ENCODE results near the gene PCNT. TPM values are rescaled to one million over a fixed set of nuclear protein-coding genes. Genes with fewer than 3 reads are reported as not detected.
A peak's percentile ranks its signal among the peaks of the same experiment; 100 is the strongest.

Gene PCNT
- total RNA-seq, 4 donors from 2014 or later, result 30.3 to 44.0 (median 33.3) TPM

DNA sequence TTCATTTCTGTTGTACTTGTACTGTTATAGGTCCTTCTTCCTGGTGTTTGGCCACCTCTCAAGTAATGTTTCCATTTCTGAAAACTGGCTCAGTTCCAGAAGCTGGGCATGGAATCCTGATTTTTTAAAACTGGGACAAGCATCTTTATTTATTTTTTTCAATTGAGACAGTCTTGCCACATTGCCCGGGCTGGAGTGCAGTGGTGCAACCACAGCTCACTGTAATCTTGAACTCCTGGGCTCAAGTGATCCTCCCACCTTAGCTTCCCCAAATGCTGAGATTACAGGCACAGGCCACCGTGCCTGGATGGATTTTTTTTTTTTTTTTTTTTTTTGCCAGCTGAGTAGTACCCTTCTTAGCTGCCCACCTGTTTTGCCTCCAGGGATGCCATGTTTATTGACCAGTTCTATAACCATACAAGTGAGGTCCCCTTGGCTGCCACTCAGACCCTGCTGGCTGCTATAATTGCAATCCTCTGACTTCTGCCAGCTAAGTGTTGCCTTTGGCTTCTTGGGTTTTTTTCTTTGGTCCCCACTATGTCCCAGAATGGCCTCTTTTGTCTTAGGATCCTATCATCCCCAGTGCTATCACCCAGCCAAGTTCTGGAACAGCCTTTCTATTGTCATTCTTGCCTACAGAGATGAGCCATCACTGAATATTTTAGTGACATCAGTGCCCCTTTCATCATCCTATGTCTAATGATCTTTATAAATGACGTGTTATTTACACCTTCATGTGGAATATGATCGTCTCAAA is 130.9 kb downstream of the PCNT start:
- H3K4me3 ChIP-seq (ENCODE audit: low read depth, poor library complexity, severe bottlenecking), result no peak overlapping the region
- intact Hi-C loops (cut with DNase I; ENCODE audit: low total_unique reads), result no loop called here
- no peak for DNase-seq (ENCODE audit: low spot score in 2 of 2)
- WGBS, 2 donors, result 72 to 77% methylated on average over 4 of the region's 4 CpGs
- no peak for TF ChIP-seq POLR2A (IDR thresholded peaks at IDR 0.05)
- no peak for TF ChIP-seq CTCF (IDR thresholded peaks at IDR 0.05)

DNA sequence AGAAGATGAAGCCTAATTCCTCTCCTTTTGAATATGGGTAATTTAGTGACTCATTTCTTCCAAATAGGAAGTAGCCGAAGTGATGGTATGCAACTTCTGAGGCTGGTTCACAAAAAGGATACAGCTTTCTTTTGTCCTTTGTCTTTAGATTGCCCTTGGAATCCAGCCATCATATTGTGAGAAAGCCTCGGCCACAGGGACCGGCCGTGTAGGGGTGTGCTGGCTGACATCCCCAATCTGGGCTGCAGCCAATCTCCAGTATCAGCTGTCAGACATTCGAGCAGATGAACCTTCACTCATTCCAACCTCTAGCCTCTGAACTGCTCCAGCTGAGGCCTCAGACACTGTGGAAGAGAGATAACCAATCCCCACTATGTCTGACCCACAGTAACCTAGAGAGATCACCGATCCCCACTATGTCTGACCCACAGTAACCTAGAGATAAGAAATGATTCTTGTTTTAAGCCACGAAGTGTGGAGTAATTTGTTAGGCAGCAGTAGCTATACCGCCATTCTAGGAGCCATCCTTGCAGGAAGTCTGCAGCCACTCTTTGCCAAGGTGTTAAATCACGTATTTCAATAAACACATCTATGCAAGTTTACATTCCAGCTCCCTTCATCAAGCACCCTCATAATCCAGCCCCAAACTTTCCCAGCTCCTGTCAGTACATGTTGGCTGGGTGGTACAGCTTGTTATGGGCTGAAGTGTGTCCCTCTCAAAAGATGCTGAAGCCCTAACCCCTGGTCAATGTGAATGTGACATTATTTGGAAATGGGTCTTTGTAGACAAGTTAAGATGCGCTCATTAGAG is 131.8 kb downstream of the PCNT start:
- intact Hi-C loops (cut with DNase I; ENCODE audit: low total_unique reads), result no loop called here
- DNase-seq (ENCODE audit: low spot score in 2 of 2), result no peak
- no peak for TF ChIP-seq POLR2A (IDR thresholded peaks at IDR 0.05)
- no peak for TF ChIP-seq CTCF (IDR thresholded peaks at IDR 0.05)
- H3K4me3 ChIP-seq (ENCODE audit: low read depth, poor library complexity, severe bottlenecking), result no peak overlapping the region
- 46 to 49% methylated on average over 10 of the region's 10 CpGs for WGBS, 2 donors

- 72 to 75% methylated on average over 4 of the region's 4 CpGs for WGBS, 2 donors
- no peak overlapping the region for H3K4me3 ChIP-seq (ENCODE audit: low read depth, poor library complexity, severe bottlenecking)
- intact Hi-C loops (cut with DNase I; ENCODE audit: low total_unique reads), result no loop called here
- no peak for TF ChIP-seq POLR2A (IDR thresholded peaks at IDR 0.05)
- no peak for TF ChIP-seq CTCF (IDR thresholded peaks at IDR 0.05)
- DNase-seq (ENCODE audit: low spot score in 2 of 2), result no peak
Observed at GRCh38 chr21:46456750-46457149, 132.8 kb downstream of the PCNT start.

DNA sequence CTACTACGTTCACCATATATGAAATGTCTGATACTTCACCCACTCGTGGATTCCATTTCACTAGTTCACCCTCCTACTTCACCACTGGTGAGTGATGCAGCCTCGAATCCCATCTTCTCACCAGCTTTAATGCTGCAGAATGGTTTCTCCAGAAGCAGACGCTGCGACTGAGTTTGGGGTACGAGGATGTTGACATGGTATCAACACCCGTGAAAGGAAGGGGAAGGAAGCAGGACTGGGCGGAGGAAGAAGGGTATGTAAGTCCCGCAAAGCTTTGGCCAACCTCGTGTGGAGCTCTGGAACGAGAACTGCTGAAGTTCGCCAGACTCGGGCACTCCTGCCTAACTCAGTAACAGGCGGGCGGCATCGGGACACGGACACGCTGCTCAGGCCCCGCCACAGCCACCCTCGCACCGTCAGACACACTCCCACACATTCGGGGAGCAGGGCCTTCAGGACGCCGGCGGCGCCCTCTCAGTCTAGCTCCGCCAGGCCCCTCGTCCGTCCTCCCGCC is 133.9 kb downstream of the PCNT start:
- H3K4me3 ChIP-seq (ENCODE audit: low read depth, poor library complexity, severe bottlenecking), result peak overlapping the region; percentile 73
- 0 to 1% methylated on average over 27 to 30 of the region's 30 CpGs for WGBS, 2 donors
- TF ChIP-seq POLR2A (IDR thresholded peaks at IDR 0.05), result no peak
- no peak for TF ChIP-seq CTCF (IDR thresholded peaks at IDR 0.05)
- intact Hi-C loops (cut with DNase I; ENCODE audit: low total_unique reads), result no loop called here
- peak; percentile 26 to 88 for DNase-seq (ENCODE audit: low spot score in 2 of 2)

- peak within 1 kb of the TSS; percentile 88 for H3K4me3 ChIP-seq (ENCODE audit: low read depth, poor library complexity, severe bottlenecking)
- TF ChIP-seq CTCF (IDR thresholded peaks at IDR 0.05), result no peak
- no peak for TF ChIP-seq POLR2A (IDR thresholded peaks at IDR 0.05)
- DNase-seq (ENCODE audit: low spot score in 2 of 2), result peak; percentile 91 to 98
- intact Hi-C loops (cut with DNase I; ENCODE audit: low total_unique reads), result no loop called here
- 0 to 1% methylated on average over 42 to 82 of the region's 91 CpGs for WGBS, 2 donors
Observed at GRCh38 chr21:46458315-46459023, 134.5 kb downstream of the PCNT start, which contains the start of gene DIP2A. DIP2A (plus strand) TSS chr21:46458891; CDS start chr21:46459132, 241 bp downstream.

All from lower leg skin (tissue), 4 donors.